Measurements from ENCODE around the gene SUMF1. TPM values are rescaled to one million over a fixed set of nuclear protein-coding genes. Genes with fewer than 3 reads are reported as not detected.

SUMF1 gene
- polyA plus RNA-seq, 1 donor (not counting 4 experiments of a cell fraction or from before 2014, with no cell fraction given): 36.1 TPM

- Histone ChIP-seq H2AFZ (ENCODE audit: control insufficient read depth, low read length) (peak overlapping the region; percentile 23), H3K9ac (ENCODE audit: control insufficient read depth, extremely low read depth, insufficient read depth, low read length) (no peak overlapping the region), H3K9me3 (ENCODE audit: control insufficient read depth, low read depth, low read length) (no peaks in the 10 kb centered on the region), H3K79me2 (ENCODE audit: control insufficient read depth, insufficient read depth, low read length) (no peaks in the 10 kb centered on the region), H3K4me2 (ENCODE audit: control insufficient read depth, extremely low read depth, insufficient read depth, low read depth, low read length) (no peak overlapping the region), H3K36me3 (ENCODE audit: control insufficient read depth in 2 of 2, extremely low read depth in 1 of 2, insufficient read depth in 2 of 2, low read length in 2 of 2) (no peaks in the 10 kb centered on the region), H3K27me3 (ENCODE audit: control insufficient read depth, extremely low read depth, insufficient read depth, low read length) (no peaks in the 10 kb centered on the region), H3K4me1 (ENCODE audit: control insufficient read depth, extremely low read depth, insufficient read depth, low read length) (peaks cover 4% of the 10 kb centered on the region), H4K20me1 (ENCODE audit: control insufficient read depth, extremely low read depth, insufficient read depth, low read length) (no peaks in the 10 kb centered on the region), H3K4me3 (ENCODE audit: control insufficient read depth in 2 of 3, extremely low read depth in 1 of 3, insufficient read depth in 2 of 3, low read depth in 1 of 3, low read length in 3 of 3) (no peak overlapping the region), H3K27ac (ENCODE audit: control insufficient read depth, insufficient read depth, low read length) (no peak overlapping the region), H3K9me1 (ENCODE audit: control insufficient read depth, extremely low read depth, insufficient read depth, low read length) (no peaks in the 10 kb centered on the region)
- DNase-seq (ENCODE audit: low read depth, low spot score): no peak
- no peak for FAIRE-seq
- dilution Hi-C loops (cut with MboI; ENCODE audit: extremely low pct_ligation_motif_present, low sequenced_read_pairs): no loop called here
- TF ChIP-seq CTCF (optimal IDR thresholded peaks at IDR 0.05 in 1 of 3, IDR thresholded peaks at IDR 0.05 in 1 of 3, conservative IDR thresholded peaks at IDR 0.05 in 1 of 3; ENCODE audit: extremely low read depth in 1 of 3, insufficient read depth in 2 of 3, low read length in 3 of 3) (no peak), EZH2 (IDR thresholded peaks at IDR 0.05; ENCODE audit: low read length) (no peak)
These were observed 37.5 kb upstream of the SUMF1 start for GRCh38 chr3:4504340-4505261.

- Histone ChIP-seq H3K9me1 (ENCODE audit: control insufficient read depth, extremely low read depth, insufficient read depth, low read length) (no peaks in the 10 kb centered on the region), H3K4me2 (ENCODE audit: control insufficient read depth, extremely low read depth, insufficient read depth, low read depth, low read length) (no peak overlapping the region), H3K36me3 (ENCODE audit: control insufficient read depth in 2 of 2, extremely low read depth in 1 of 2, insufficient read depth in 2 of 2, low read length in 2 of 2) (no peaks in the 10 kb centered on the region), H3K79me2 (ENCODE audit: control insufficient read depth, insufficient read depth, low read length) (no peaks in the 10 kb centered on the region), H3K4me1 (ENCODE audit: control insufficient read depth, extremely low read depth, insufficient read depth, low read length) (peaks cover 4% of the 10 kb centered on the region), H2AFZ (ENCODE audit: control insufficient read depth, low read length) (no peak overlapping the region), H3K4me3 (ENCODE audit: control insufficient read depth in 2 of 3, extremely low read depth in 1 of 3, insufficient read depth in 2 of 3, low read depth in 1 of 3, low read length in 3 of 3) (no peak overlapping the region), H3K9ac (ENCODE audit: control insufficient read depth, extremely low read depth, insufficient read depth, low read length) (no peak overlapping the region), H4K20me1 (ENCODE audit: control insufficient read depth, extremely low read depth, insufficient read depth, low read length) (no peaks in the 10 kb centered on the region), H3K27ac (ENCODE audit: control insufficient read depth, insufficient read depth, low read length) (no peak overlapping the region), H3K9me3 (ENCODE audit: control insufficient read depth, low read depth, low read length) (no peaks in the 10 kb centered on the region), H3K27me3 (ENCODE audit: control insufficient read depth, extremely low read depth, insufficient read depth, low read length) (no peaks in the 10 kb centered on the region)
- TF ChIP-seq EZH2 (IDR thresholded peaks at IDR 0.05; ENCODE audit: low read length) (no peak), CTCF (optimal IDR thresholded peaks at IDR 0.05 in 1 of 3, IDR thresholded peaks at IDR 0.05 in 1 of 3, conservative IDR thresholded peaks at IDR 0.05 in 1 of 3; ENCODE audit: extremely low read depth in 1 of 3, insufficient read depth in 2 of 3, low read length in 3 of 3) (no peak)
- DNase-seq (ENCODE audit: low read depth, low spot score) (no peak), FAIRE-seq (no peak)
- dilution Hi-C loops (cut with MboI; ENCODE audit: extremely low pct_ligation_motif_present, low sequenced_read_pairs): no loop called here
These were observed 36.0 kb upstream of the SUMF1 start for GRCh38 chr3:4503050-4503449.

Data from keratinocyte (primary cell).